GM21367 (cell line): Measurements from ENCODE around the gene TOX2.

ENCODE experiments used
- ATAC-seq: cut with Tn5 transposase; IDR thresholded peaks from one replicate; pipeline ENCODE4 v1.9.1; 2021; ENCODE audit not compliant: unreplicated experiment

TOX2 gene

DNA sequence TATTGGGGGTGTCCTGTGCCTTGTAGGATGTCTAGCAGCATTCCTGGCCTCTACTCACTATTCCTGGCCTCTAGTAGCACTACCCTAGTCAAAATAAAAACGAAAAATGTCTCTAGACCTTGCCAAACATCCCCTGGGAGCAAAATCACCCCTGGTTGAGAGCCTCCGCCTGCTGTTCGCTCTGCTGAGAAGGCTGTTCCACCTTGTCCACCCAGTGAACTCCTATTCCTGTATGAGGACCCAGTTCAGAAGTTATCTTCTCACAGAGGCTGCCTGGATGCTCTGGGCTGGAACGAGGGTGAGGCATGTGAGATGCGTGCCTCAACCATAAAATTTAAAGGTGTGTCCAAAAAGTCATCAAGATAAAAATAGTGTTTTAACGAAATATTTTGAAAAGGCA, 101.9 kb downstream of the TOX2 start:
- no peak for ATAC-seq

DNA sequence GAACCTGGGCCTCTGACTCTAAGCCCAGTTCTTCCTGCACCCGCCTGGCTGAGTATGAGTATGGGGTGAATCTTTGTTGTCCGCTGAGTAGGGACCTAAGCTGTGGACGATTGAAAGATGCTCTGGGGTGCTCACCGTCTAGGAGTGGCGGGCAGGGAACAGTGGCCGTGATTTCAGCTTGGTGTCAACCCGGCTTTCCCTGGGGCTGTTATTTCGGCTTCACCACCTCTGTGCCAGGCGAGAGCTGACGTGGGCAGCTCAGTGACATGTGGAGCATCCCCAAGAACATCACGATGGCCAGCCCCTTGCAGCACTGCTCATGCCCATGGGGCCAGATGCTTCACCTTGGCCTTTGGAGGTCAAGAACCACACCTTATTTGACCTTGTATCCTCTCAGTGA, 102.6 kb downstream of the TOX2 start:
- ATAC-seq, result no peak

DNA sequence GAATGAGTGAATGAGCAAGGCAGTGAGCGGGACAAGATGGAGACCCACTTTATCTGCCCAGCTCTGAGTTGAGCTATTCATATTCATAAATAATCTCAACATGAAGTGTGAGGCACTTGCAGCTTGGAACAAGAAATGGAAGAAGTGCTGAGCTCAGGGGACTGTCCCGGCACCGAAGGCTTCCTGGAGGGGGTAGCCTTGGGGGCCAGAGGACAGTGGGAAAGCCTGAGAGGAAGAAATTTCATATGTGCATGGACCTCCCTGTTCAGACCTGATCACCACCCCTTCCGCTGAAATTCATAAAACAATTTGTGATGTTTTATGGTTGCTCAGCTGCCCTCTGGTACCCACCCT, 103.2 kb downstream of the TOX2 start:
- no peak for ATAC-seq

DNA sequence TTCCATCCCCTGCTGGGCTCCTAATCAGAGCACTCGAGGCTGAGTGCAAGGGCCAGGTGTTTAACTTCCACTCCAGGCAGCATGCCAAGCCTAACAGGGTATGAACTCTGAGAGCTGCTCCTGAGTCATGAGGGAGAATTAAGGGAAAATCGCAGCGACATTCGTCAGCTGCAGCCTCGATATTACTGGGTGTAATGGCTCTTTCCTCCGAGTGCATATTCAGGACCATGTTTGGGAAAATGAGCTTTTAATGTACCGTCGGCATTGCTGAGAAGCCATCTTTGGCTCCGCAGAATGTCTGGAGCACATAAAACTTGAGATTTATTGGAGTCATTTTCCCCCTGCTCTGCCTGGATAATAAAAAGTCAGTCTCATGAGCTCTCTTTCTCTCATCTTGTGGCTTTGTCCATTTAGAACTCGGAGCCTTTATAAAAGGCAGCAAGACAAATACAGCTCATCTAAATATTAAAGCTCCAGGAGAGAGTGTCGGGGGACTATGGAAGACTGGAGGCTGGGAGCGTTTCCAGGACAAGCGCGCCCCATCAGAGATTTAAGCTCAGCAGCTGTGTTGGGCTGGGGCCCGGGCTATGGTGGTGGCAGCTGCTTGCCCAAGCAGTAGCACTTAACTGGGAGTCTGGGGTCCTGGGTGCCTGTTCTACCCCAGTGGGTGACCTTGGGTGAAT, 103.7 kb downstream of the TOX2 start:
- no peak for ATAC-seq

DNA sequence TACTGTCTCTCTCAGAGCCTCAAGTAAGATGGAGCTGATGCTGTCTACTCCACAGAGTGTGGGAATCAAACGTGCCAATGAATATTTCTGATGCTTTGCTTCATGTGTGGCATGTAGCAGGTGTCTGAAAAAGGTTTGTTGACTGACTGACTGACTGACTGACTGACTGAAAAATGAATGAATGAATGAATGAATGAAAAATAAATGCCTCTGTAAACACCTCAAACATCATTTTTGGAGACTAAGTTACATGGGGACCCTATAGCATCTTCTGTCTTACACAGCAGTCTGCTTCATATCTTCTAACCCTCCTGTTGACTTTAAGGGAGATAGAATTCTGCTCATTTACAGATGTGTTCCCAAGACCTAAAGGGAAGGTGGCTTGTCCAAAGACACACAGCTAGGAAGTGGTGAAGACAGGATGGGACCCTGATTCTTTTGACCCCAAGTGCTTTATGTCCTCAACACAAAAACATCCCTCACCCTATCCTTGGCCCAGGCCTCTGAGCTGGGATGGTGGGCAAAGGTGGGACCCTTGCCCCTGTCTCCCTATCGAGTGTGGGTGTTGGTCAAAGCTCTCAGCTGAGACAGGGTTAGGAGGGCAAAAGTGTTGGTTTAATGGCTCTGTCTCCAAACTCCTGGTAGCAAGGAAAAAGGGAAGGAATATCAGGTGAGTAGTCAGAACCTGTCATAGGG, 104.4 kb downstream of the TOX2 start:
- no peak for ATAC-seq

DNA sequence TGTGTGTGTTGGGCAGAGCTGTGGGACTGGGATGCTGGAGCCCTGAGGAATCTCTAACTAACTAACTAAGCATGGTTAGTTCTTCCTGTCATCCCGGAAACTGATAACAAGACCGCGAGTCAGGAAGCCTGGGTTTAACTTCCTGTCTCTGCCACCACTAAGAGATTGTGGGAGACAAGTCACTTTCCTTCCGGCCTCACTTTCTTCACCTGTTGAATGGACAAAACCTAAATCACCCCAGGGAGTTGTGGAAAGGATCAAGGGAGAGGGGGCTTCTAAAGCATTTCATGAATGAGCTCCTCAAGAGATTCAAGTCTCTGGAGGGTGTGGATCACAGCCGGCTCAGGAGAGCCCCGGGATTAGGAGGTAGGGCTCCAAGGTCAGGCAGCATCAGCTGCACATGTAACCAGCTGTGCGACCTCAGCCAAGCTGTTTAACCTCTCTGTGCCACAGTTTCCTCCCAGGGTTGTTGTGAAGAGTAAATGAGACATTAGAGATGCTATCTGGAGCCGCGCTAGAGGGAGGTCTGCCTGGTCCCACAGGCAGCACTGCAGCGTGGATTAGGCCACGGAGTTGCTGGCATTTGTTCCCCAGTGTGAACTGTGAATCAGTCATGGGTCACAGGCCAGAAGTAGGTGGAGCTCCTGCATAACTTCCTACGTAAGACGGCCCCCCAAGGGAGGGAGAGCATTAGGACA, 105.1 kb downstream of the TOX2 start:
- no peak for ATAC-seq

DNA sequence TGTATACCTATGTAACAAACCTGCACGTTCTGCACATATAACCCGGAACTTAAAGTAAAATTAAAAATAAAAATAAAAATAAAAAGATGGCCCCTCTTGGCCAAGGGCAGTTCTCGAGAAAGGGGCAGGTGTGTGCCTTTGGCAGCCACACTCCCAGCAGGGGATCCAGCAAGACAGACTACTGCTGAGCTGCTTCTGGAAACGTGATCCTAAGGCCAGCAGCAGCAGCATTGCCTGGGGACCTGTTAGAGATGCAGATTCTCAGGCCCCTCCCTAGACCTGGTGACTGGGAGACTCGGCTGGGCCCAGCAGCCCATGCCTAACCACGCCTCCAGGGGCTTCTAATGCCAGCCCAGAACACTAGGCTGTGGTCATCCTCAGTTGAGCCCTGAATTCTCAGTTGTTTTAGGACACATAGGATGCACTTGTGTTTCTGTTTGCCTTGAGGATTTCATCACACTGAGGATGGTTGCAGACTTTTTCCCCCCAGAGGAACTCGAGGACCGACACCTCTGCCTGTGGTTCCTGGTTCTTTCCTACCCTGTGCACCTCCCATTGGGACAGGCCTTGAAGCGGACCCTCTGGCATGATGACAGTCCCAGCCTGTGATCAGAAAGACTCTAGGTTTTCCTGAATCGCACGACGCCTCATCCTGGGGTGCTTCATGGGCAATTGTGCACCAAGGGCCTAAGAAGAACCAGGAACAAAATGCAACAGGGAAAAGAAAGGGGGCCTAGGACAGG, 105.9 kb downstream of the TOX2 start:
- no peak for ATAC-seq

DNA sequence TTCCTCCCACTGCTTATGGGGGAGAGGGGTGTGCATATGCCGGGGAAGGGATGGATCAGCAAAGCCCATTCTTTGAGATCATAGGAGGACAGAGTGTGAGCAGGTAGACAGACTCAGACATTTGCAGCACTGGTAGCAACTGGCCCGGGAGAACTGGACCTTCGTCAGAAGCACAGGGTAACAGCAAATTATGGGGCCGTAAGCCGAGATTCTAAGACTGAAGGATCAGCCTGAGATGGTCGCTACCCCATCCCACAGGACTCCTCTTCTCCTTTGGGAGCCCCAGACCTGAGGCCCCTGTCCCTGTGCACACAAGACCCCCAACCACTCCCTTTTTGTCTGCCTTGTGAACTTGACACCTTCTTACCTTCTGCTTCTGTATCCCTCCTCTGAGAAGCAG, 106.5 kb downstream of the TOX2 start:
- ATAC-seq, result no peak

DNA sequence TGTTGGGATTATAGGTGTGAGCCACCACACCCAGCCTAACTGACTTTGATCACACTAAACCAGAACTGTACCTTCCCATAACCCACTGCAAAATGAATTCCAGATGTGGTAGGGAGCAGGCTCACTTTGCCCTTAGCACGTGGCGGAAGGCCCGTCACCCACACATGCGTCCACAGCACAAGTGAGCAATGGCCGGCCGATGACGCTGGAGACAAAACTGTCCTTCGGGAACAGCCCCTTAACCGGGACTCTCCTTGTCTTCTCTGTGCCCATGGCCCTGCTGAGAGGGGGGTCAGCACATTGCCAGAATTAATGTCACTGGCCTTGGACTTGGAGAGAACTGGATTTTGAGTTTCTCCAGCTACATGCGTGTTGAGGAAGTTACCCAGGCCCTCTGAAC, 107.2 kb downstream of the TOX2 start:
- no peak for ATAC-seq

DNA sequence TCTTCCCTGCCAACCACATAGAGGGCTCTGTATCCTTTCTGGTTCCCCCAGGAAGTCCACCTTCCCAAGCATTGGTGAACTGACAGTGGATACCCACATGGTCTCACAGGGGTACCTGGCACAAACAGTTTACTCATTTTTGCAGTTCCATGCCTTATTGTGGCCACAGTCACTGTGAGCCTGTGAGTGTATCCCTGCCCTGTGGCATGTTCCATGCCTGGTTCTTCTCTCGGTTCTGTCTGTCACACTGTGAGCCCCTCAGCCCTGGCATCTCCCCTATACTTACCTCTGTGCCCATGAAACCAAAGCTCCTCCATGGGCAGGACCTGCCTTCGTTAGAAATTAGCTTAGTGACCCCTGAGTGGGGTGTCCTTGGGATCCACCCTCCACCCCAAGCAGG, 107.8 kb downstream of the TOX2 start:
- no peak for ATAC-seq

DNA sequence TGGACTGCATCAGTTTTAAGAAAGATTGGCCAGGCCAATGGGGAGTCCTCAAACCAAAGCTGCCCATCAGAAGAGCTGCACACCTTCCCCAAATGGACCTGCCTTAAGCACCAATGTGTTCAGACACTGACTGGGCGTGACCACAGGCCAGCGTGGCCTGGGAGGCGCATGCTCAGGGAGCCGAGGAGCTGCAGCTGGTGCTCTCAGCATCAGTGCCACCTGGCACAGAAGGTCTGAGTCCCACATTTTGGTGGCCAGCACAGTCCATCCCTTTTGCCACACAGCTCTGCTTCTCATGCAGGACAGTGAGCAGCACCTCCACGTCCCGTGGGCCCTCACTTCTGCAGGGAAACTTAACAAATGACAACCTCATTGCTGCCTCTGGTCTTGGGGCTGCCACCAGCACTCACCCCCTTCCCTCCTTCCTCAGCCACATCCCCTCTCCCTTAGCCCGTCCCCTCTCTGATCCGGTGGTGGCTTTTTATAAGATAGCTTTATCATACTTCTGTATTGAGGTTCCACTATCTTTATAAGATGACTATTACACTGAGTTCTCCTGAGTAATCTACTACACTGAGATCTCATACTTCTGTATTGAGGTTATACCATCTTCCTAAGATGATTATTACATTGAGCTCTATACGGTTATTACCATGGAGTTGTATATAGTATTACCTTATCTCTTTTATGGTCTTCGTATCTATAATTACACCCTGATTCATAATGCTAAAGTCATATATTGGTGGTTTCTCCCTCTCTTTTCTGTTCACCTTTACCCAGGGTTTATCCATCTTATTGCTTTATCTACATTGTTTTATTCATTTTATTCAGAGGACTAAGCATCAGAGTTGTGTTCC, 109.1 kb downstream of the TOX2 start:
- ATAC-seq, result no peak

DNA sequence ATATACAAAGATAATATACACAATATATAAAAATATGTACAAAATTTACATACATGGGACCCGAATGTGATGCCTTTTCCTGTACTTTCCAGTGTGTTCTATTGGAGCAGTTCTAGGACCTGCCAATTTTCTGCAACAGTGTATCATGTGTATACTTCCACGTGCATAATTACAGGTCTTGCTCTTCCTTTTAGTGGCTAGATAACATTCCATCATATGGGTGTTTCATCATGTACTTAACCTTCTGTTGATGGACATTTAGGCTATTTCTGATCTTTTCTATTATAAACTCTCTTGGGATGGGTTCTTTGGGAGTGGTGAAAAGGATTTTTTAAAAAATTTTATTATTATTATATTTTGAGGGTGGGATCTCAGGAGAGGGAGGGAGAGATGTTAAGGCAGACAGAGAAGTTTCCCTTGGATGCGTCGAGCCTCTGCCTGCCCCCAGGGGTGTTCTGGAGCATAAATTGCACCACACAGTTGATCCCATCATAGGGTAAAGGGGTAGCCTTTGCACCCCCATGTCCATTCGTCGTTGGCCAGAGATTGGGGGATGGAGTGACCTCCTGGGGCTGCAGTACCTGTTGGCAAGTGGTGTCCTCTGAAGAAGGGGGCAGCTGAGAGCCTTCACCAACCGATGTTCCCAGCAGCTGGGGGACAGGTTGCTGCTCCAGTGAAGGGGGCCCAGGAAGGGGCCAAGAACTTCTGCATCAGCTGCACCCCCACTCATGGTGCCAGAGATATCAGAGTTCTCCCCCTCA, 110.3 kb downstream of the TOX2 start:
- ATAC-seq, result no peak

DNA sequence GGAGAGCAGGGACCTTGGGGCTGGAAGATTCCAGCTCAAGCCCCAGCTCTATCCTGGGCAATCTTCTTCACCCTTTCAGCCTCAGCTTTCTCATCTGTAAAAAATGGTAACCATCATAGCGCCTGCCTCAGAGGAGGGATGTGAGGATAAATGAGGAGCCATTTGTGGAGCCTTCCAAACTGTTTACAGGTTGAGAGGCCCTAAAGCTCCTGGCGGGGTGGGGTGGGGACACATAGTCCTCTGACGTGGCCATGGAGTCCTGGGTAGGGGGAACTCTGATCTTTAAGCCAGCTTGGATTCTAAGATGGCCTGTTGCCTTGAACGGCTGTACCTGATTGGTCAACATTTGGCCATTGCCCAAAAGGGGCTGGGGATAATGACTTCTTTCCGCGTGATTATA, 111.1 kb downstream of the TOX2 start:
- ATAC-seq, result no peak

DNA sequence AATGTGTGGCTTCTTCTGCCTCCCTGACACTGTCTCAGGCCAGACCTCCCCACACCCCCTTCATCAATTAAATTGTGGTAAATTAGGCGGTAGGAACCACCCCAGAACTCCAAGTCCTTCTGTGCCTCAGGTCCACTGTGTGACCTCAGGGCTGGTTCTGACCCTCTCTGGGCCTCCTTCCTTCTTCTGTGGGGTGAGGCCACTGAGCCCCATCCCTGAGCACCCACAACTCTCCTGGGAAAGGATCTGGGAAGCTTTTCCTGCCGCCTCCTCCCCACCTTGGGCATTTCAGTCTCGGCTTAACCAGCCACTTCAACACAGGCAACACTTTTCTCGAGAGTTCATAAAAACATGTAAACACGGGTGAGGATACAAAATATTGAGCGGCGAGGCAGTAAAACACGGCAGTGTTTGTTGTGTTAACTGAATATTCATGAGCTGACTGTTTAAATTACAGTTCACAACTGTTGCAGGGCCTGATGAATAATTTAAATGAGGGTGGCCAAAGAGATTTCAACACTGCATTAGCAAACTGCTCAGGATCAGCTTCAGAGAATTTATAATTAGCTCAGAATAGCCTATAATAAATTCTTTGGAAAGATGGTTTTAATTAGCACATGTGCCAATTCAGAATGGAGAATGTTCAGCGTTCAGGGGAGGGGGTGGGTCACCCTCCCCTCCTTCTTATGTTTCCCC, 112.1 kb downstream of the TOX2 start:
- ATAC-seq, result no peak

DNA sequence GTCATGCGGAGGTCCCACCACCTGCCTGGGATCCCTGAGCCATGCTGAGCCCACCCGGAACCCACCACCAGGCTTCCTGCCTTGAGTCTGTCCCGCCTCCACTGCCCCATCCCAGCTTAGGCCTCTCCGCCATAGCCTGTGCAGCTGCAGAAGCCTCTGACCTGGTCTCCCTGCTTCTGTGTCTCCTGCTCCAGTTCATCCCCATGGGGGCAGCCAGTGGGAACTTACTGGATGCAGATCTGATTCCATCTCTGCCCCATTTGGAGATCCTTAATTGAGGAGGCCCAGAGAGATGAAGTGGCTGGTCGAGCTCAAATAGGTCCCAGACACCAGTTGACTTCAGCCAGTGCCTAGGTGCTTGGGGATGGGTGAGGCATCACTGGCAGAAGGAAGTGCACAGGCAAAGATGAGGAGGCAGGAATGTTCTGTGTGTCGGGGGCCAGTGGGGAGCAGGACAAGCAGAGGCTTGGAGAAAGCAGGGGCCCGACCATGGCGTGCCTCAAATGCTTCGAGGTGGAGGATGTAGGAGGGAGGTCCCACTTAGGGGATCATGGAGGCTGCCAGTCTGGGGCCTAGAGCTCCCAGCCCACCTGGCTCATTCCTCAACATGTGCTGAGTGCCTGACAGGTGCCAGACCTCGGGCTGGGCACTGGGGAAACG, 112.8 kb downstream of the TOX2 start:
- no peak for ATAC-seq

DNA sequence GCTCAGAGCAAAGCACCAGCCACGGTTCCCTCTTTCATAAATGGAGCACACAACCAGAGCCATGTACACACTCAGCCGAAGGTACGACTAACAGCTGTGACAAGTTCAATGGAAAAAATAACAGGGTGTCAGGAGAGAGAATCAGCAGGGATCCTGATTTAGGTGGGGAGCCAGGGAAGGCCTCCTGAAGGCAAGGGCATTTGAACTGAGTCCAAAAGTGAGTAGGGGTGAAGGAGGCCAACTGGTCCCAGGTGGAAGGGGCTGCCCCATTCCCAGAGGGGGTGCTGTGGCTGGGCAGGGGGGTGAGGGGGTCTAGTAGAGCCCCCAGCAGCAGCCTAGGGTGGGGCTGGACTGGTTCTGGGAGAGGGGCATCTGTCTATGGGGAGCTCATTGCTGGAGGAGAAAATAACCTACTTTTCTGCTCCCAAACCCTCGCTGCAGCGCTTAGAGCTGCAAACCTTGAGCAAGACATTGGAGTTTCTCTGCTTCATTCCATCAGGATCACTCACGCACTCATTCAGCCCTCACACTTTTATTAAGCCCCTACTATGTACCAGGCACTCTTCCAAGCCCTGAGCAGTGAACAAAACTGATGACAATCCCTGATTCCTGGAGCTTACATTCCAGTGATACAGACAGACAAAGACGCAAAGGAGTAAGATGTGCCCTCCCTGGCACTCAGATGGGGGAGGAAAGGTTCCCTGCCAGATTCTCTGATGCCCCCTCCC, 113.5 kb downstream of the TOX2 start:
- no peak for ATAC-seq

DNA sequence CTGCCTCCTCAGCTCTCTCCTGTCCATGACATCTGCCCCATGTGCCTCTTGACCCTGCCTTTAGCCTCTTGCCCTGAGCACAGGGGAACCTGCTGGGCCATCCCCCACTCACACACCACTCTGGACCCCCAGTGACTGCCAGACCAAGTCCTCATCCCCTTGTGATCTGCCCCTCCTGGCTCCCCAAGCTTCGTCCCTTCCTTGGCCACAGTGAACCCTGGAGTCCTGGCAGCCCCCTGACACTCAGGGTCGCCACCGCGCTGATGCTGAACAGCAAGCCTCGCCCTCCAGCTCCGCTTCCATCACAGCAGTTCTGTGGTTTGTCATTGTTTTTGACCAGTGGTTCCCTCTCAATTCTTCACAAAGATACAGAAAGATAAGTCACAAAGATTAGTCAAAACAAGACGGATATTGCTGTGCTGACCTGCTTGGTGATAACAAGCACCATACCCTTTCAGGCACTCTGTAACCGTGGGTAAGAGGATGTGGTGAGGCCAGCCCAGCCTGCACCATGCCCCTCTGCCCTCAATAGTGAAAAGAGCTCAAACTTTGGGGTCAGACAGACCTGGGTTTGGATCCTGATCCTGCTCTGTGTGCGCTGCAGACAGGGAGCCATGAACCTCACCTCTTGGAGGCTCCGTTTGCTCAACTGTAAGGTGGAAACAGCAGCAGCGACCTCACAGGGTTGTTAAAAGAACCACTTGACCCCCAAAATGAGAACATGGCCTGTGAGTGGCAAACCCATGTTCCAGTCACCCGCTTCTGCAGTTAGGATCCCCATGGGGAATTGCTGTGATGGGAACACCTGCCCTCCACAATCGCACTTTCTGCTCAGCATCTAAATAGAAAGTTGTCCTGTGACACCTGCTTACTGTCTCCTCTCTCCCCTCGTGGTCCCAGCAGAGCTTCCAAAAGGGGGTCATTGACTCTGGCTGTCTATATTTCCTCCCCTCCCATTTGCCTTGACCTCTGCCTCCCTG, 114.5 kb downstream of the TOX2 start:
- no peak for ATAC-seq
